ENCODE data around the gene COL24A1.

GRCh38 chr1:85815906-85816305, 340.7 kb downstream of the COL24A1 start:
- TF ChIP-seq, protein P1, sequence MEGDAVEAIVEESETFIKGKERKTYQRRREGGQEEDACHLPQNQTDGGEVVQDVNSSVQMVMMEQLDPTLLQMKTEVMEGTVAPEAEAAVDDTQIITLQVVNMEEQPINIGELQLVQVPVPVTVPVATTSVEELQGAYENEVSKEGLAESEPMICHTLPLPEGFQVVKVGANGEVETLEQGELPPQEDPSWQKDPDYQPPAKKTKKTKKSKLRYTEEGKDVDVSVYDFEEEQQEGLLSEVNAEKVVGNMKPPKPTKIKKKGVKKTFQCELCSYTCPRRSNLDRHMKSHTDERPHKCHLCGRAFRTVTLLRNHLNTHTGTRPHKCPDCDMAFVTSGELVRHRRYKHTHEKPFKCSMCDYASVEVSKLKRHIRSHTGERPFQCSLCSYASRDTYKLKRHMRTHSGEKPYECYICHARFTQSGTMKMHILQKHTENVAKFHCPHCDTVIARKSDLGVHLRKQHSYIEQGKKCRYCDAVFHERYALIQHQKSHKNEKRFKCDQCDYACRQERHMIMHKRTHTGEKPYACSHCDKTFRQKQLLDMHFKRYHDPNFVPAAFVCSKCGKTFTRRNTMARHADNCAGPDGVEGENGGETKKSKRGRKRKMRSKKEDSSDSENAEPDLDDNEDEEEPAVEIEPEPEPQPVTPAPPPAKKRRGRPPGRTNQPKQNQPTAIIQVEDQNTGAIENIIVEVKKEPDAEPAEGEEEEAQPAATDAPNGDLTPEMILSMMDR (IDR thresholded peaks at IDR 0.05): no peak
- no peak for TF ChIP-seq ETV6 (CRISPR knock-in tag; IDR thresholded peaks at IDR 0.05)
- TF ChIP-seq TEAD4 (CRISPR knock-in tag; IDR thresholded peaks at IDR 0.05): no peak
- TF ChIP-seq, protein P2, sequence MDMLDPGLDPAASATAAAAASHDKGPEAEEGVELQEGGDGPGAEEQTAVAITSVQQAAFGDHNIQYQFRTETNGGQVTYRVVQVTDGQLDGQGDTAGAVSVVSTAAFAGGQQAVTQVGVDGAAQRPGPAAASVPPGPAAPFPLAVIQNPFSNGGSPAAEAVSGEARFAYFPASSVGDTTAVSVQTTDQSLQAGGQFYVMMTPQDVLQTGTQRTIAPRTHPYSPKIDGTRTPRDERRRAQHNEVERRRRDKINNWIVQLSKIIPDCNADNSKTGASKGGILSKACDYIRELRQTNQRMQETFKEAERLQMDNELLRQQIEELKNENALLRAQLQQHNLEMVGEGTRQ (CRISPR knock-in tag; IDR thresholded peaks at IDR 0.05): no peak
- TF ChIP-seq, protein P3, sequence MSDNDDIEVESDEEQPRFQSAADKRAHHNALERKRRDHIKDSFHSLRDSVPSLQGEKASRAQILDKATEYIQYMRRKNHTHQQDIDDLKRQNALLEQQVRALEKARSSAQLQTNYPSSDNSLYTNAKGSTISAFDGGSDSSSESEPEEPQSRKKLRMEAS (CRISPR knock-in tag; IDR thresholded peaks at IDR 0.05): no peak
- TF ChIP-seq ZNF263 (CRISPR knock-in tag; IDR thresholded peaks at IDR 0.05; ENCODE audit: low read depth): no peak
